ENCODE data around the gene INF2. TPM values are rescaled to one million over a fixed set of nuclear protein-coding genes. Genes with fewer than 3 reads are reported as not detected.

The INF2 gene
- total and polyA plus RNA-seq, 9 of the 15 experiments (the other 6 are each of a cell fraction or from before 2014, with no cell fraction given), result 0.56 to 31.3 (median 7.8) TPM

DNA sequence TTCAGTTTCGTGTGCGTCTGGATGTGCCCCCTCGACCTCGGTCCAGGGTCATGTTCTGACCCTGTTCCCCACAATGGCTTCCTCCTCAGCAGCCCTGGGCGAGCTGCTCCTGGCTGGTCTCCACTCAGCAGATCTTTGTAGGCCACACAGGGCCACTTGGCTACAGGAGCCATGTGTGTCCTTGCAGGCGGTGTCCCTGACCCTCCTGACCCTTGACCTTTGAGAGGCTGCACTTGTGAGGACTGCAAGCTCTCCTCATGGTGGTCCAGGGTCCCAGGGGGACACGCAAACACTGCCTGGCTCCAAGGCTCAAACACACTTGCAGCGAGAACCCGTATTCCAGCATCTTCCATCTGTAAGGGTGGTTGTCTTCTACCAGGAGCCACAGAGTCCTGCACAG, 56.0 kb downstream of the INF2 start (continued):
- TF ChIP-seq, protein P1, sequence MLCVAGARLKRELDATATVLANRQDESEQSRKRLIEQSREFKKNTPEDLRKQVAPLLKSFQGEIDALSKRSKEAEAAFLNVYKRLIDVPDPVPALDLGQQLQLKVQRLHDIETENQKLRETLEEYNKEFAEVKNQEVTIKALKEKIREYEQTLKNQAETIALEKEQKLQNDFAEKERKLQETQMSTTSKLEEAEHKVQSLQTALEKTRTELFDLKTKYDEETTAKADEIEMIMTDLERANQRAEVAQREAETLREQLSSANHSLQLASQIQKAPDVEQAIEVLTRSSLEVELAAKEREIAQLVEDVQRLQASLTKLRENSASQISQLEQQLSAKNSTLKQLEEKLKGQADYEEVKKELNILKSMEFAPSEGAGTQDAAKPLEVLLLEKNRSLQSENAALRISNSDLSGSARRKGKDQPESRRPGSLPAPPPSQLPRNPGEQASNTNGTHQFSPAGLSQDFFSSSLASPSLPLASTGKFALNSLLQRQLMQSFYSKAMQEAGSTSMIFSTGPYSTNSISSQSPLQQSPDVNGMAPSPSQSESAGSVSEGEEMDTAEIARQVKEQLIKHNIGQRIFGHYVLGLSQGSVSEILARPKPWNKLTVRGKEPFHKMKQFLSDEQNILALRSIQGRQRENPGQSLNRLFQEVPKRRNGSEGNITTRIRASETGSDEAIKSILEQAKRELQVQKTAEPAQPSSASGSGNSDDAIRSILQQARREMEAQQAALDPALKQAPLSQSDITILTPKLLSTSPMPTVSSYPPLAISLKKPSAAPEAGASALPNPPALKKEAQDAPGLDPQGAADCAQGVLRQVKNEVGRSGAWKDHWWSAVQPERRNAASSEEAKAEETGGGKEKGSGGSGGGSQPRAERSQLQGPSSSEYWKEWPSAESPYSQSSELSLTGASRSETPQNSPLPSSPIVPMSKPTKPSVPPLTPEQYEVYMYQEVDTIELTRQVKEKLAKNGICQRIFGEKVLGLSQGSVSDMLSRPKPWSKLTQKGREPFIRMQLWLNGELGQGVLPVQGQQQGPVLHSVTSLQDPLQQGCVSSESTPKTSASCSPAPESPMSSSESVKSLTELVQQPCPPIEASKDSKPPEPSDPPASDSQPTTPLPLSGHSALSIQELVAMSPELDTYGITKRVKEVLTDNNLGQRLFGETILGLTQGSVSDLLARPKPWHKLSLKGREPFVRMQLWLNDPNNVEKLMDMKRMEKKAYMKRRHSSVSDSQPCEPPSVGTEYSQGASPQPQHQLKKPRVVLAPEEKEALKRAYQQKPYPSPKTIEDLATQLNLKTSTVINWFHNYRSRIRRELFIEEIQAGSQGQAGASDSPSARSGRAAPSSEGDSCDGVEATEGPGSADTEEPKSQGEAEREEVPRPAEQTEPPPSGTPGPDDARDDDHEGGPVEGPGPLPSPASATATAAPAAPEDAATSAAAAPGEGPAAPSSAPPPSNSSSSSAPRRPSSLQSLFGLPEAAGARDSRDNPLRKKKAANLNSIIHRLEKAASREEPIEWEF (CRISPR knock-in tag; IDR thresholded peaks at IDR 0.05), result no peak
- TF ChIP-seq ETV5 (CRISPR knock-in tag; IDR thresholded peaks at IDR 0.05; ENCODE audit: low read depth), result no peak
- TF ChIP-seq, protein P2, sequence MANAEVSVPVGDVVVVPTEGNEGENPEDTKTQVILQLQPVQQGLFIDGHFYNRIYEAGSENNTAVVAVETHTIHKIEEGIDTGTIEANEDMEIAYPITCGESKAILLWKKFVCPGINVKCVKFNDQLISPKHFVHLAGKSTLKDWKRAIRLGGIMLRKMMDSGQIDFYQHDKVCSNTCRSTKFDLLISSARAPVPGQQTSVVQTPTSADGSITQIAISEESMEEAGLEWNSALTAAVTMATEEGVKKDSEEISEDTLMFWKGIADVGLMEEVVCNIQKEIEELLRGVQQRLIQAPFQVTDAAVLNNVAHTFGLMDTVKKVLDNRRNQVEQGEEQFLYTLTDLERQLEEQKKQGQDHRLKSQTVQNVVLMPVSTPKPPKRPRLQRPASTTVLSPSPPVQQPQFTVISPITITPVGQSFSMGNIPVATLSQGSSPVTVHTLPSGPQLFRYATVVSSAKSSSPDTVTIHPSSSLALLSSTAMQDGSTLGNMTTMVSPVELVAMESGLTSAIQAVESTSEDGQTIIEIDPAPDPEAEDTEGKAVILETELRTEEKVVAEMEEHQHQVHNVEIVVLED (CRISPR knock-in tag; IDR thresholded peaks at IDR 0.05), result no peak
- no peak for TF ChIP-seq E2F5 (CRISPR knock-in tag; IDR thresholded peaks at IDR 0.05)

All from K562 (cell line).